Measurements from ENCODE around the gene DLL3.

Gene DLL3

GRCh38 chr19:39553082-39553652 lies 54.4 kb downstream of the DLL3 start:
- DNase-seq (ENCODE audit: low read depth) = no peak
- no peak overlapping the region for H3K4me3 ChIP-seq (ENCODE audit: low read depth, low read length)
- TF ChIP-seq CTCF (conservative IDR thresholded peaks at IDR 0.05; ENCODE audit: low read depth, low read length) = no peak

GRCh38 chr19:39554701-39555311 lies 56.1 kb downstream of the DLL3 start:
- TF ChIP-seq CTCF (conservative IDR thresholded peaks at IDR 0.05; ENCODE audit: low read depth, low read length) = no peak
- no peak overlapping the region for H3K4me3 ChIP-seq (ENCODE audit: low read depth, low read length)
- DNase-seq (ENCODE audit: low read depth) = no peak

- TF ChIP-seq CTCF (conservative IDR thresholded peaks at IDR 0.05; ENCODE audit: low read depth, low read length) = no peak
- no peak for DNase-seq (ENCODE audit: low read depth)
- H3K4me3 ChIP-seq (ENCODE audit: low read depth, low read length) = no peak overlapping the region
Measured at GRCh38 chr19:39555883-39556282, 57.1 kb downstream of the DLL3 start.

Data from choroid plexus epithelial cell (primary cell).